ENCODE data around the gene EFCAB6. TPM values are rescaled to one million over a fixed set of nuclear protein-coding genes. Genes with fewer than 3 reads are reported as not detected.

EFCAB6 gene
- total RNA-seq, 2 donors from 2014 or later = 3.3 to 10.5 TPM

DNA sequence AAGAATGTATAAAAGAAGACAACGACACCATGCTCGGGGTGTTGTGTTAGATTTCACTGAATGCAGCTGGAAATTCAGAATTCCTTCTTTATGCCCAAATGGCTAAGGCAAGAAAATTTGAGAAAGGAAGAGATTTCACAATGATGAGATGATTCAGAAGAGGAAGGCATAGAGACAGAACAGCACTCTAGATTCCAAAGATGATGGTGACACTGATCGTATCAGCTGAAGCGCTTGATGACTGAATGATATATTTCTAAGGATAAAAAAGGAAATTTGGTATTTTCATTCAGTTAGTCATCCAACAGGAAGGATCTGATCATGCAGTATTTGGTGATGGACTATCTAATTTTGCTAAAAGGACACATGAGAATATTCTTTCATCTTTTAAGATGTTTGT lies 189.2 kb downstream of the EFCAB6 start:
- H3K27ac ChIP-seq = no peak overlapping the region
- H3K9me3 ChIP-seq = no peaks in the 10 kb centered on the region
- intact Hi-C loops (cut with DNase I) = no loop called here
- DNase-seq (ENCODE audit: low spot score) = no peak
- no peaks in the 10 kb centered on the region for H3K27me3 ChIP-seq (replicated peaks; ENCODE audit: insufficient read depth)
- no peak overlapping the region for H3K4me3 ChIP-seq
- WGBS = 93% methylated on average over 4 of the region's 4 CpGs
- TF ChIP-seq POLR2A (IDR thresholded peaks at IDR 0.05) = no peak
- H3K36me3 ChIP-seq = no peaks in the 10 kb centered on the region
- no peaks in the 10 kb centered on the region for H3K4me1 ChIP-seq (replicated peaks)

DNA sequence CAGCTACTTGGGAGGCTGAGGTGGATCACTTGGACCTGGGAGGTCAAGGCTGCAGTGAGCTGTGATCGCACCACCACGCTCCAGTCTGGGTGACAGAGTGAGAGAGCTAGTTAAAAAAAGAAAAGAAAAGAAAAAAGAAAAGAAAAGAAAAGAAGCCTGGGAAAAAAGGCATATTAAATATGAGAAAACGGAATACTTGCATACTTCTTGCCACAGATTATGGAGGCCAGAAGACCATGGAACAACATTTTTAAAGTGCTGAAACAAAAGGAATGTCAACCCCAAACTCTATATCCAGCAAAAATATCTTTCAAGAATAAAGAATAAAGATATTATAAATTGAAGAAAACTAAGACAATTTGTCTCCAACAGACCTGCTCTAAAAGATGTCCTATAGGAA lies 191.9 kb downstream of the EFCAB6 start:
- no peak overlapping the region for H3K27ac ChIP-seq
- no peaks in the 10 kb centered on the region for H3K9me3 ChIP-seq
- no peaks in the 10 kb centered on the region for H3K4me1 ChIP-seq (replicated peaks)
- WGBS = 89% methylated on average over 3 of the region's 3 CpGs
- intact Hi-C loops (cut with DNase I) = no loop called here
- H3K4me3 ChIP-seq = no peak overlapping the region
- no peak for DNase-seq (ENCODE audit: low spot score)
- TF ChIP-seq POLR2A (IDR thresholded peaks at IDR 0.05) (no peak), POLR2AphosphoS5 (IDR thresholded peaks at IDR 0.05) (no peak)
- TF ChIP-seq, protein P1, sequence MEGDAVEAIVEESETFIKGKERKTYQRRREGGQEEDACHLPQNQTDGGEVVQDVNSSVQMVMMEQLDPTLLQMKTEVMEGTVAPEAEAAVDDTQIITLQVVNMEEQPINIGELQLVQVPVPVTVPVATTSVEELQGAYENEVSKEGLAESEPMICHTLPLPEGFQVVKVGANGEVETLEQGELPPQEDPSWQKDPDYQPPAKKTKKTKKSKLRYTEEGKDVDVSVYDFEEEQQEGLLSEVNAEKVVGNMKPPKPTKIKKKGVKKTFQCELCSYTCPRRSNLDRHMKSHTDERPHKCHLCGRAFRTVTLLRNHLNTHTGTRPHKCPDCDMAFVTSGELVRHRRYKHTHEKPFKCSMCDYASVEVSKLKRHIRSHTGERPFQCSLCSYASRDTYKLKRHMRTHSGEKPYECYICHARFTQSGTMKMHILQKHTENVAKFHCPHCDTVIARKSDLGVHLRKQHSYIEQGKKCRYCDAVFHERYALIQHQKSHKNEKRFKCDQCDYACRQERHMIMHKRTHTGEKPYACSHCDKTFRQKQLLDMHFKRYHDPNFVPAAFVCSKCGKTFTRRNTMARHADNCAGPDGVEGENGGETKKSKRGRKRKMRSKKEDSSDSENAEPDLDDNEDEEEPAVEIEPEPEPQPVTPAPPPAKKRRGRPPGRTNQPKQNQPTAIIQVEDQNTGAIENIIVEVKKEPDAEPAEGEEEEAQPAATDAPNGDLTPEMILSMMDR (IDR thresholded peaks at IDR 0.05) = no peak
- H3K36me3 ChIP-seq = no peaks in the 10 kb centered on the region
- H3K27me3 ChIP-seq (replicated peaks; ENCODE audit: insufficient read depth) = no peaks in the 10 kb centered on the region

DNA sequence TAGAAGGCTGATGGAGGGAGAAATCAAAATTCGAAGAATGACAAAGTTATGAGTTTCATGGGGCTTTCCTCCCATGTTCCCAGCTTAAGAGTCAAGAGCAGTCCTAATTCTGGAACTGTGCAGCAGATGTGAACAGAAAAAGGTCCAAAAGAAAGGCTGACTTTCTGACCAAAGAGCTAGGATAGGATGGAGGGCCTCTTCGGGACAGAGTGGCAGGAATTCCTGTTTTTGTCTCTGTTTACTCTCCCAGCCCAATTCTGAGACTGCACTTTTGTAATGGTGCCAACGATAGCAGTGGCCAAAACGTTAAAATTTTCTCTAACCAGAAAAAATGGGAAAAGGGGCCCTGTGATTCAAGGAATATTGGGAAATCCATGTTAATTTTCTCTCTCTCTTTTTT lies 193.6 kb downstream of the EFCAB6 start:
- H3K4me1 ChIP-seq (replicated peaks) = no peaks in the 10 kb centered on the region
- no peaks in the 10 kb centered on the region for H3K9me3 ChIP-seq
- TF ChIP-seq, protein P1 (IDR thresholded peaks at IDR 0.05) = no peak
- no peak for TF ChIP-seq POLR2A (IDR thresholded peaks at IDR 0.05)
- no peak for TF ChIP-seq POLR2AphosphoS5 (IDR thresholded peaks at IDR 0.05)
- no peaks in the 10 kb centered on the region for H3K36me3 ChIP-seq
- 62% methylated on average over 4 of the region's 4 CpGs for WGBS
- H3K4me3 ChIP-seq = no peak overlapping the region
- DNase-seq (ENCODE audit: low spot score) = no peak
- H3K27me3 ChIP-seq (replicated peaks; ENCODE audit: insufficient read depth) = no peaks in the 10 kb centered on the region
- no peak overlapping the region for H3K27ac ChIP-seq
- intact Hi-C loops (cut with DNase I) = no loop called here

DNA sequence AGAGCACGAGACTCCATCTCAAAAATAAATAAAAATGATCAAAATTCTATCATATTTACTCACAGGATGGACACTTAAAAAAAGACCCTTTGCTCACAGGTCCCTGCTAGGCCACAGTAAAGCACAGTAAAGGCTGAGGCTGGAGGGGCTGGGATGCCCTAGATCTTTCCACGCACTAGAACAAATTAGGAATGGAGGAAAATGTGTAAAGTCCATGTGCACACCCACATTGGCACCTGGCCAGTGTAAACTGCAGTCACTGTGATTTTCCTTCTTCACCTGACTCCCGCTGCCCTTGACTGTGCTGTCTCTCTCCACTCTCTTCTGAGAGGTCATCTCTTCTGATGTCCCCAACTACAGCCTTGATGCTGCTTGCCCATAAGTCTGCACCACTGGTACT lies 195.5 kb downstream of the EFCAB6 start:
- Histone ChIP-seq H3K9me3 (no peaks in the 10 kb centered on the region), H3K27ac (no peak overlapping the region), H3K36me3 (no peaks in the 10 kb centered on the region), H3K27me3 (replicated peaks; ENCODE audit: insufficient read depth) (no peaks in the 10 kb centered on the region), H3K4me1 (replicated peaks) (no peaks in the 10 kb centered on the region), H3K4me3 (no peak overlapping the region)
- WGBS = 81% methylated on average over 3 of the region's 3 CpGs
- TF ChIP-seq, protein P1 (IDR thresholded peaks at IDR 0.05) = no peak
- TF ChIP-seq POLR2AphosphoS5 (IDR thresholded peaks at IDR 0.05) (no peak), POLR2A (IDR thresholded peaks at IDR 0.05) (no peak)
- intact Hi-C loops (cut with DNase I) = no loop called here
- no peak for DNase-seq (ENCODE audit: low spot score)

DNA sequence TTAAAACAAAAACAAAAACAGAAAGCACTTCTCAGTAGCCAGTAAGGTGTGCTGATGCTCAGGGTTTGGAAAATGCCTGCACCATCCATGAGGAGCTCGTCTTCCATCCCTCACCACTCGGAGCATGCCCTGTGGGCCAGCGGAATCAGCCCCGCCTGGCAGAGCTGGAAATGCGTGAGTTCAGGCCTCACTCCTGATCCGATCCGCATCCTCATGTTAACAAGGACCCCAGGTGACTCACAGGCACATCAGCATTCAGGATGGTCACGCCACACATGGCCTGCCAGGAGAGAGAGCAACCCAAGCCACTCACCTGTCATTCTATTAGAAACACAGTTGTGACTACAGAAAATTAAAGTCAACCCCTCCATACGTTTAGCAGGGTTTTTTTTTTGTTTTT lies 211.8 kb downstream of the EFCAB6 start:
- DNase-seq (ENCODE audit: low spot score) = no peak
- intact Hi-C loops (cut with DNase I) = no loop called here
- H3K36me3 ChIP-seq = no peaks in the 10 kb centered on the region
- H3K9me3 ChIP-seq = no peaks in the 10 kb centered on the region
- 89% methylated on average over 9 of the region's 9 CpGs for WGBS
- no peak overlapping the region for H3K4me3 ChIP-seq
- no peaks in the 10 kb centered on the region for H3K4me1 ChIP-seq (replicated peaks)
- no peak overlapping the region for H3K27ac ChIP-seq
- H3K27me3 ChIP-seq (replicated peaks; ENCODE audit: insufficient read depth) = no peaks in the 10 kb centered on the region
- TF ChIP-seq POLR2AphosphoS5 (IDR thresholded peaks at IDR 0.05) (no peak), POLR2A (IDR thresholded peaks at IDR 0.05) (no peak)
- TF ChIP-seq, protein P1 (IDR thresholded peaks at IDR 0.05) = no peak
